Inflammatory macrophage treated with lipopolysaccharide for 4 hours (primary cell): ENCODE results near the gene ACKR2.

ENCODE experiments used
- DNase-seq: peaks from one replicate; pipeline ENCODE4 v3.0.0-alpha.2; 2020

ACKR2 gene

DNA sequence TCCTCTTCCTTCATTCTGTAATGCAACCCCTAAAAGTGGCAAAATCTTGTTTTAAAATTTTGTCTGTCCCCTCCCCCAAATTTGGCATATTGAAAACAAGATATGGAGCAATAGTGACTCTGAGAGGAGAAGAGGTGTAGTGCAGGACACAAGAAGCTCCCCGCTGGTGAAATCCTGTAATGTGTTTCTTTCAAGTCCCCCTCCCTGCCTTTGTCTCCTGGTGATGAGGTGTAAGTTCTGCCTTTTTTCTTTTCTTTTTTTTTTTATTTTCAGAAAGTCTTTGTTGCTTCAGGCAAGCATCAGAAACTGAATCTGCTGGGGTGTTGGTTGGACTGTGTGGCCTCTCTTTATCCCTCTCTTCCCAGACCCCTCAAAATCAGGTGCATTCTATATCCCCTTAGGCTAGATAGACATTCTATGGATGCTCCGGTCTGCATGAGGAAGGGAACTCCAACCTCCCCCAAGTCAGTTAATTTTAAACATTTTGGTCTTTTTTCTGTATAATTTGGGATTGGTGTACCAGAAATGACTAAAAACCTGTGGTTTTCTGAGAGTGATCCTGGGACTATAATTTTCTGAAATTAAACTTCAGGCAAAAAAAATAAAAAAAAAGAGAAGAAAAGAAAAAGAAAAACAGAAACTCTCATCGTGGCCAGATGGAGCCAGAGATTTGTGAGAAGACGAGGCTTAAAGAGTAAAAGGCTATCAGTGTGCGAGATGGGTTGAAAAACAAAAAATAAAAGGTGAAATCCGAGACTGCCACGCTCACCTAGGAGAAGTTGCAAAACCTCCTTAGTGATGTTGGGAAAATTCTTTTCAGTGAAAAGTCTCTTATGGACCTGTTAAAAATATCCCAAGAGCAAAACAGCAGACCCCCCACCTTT, 21.4 kb downstream of the ACKR2 start:
- DNase-seq: peak; percentile 10

DNA sequence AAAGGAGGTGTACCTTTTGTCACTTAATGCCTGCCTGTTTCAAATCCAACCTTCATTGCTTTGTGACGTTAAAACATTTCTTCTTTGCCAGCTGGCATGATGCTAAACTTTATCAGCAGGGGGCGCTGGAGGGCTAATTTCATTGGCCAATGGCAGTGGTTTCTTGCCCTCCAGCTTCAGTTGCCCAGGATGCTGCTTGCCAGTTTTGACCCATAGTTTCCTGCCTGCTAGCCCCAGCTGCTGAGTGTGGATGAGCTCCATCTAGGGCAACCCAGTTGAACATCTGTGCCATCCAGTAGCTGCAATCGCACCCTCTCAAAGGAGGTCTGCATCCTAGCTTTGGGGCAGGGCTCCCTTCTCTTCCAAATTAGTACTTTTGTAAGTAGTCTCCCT, 22.1 kb downstream of the ACKR2 start:
- peak; percentile 79 for DNase-seq

DNA sequence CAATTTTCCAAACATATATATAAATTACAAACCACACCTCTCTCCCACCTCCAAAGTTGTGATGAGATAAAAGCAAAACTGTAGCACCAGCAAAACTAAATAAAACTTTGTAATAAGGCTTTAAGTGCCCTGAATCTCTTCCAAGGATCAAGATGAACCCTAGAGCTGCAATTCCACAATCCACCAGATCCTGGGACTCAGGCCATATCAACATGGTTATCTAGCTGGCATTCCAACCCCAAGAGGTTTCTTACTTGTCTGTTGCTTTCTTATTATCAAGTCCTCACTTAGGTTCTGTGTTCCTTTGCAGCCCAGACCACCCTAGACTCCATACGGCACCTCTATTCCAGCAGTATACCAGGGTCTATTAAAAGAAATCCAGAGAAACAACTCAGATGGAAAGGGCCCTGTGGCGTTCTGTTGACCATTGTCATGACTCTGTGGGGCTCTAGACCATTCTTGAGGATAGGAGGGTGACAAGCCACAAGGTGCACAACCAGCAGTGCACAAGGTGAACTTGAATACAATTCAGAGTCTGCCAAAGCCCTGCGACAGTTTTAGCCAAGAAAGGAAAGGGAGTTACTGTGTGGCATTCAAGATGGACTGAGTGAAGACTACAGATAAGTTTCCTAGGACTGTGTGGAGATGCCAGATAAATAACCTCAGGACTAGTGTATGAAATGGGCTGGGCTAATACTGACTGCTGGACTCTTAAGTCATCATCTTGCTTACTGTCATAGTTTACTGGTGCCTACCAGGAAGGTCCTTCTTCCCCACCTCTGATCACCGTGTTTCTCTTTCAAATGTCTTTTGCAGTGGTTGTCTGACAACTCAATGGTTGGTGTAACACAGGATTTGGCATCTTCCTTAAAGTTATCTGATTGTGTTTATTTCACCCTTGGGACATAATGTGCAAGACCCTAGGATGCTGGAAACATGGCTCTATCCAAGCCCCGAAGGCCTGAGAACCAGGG, 27.2 kb downstream of the ACKR2 start:
- DNase-seq: no peak

DNA sequence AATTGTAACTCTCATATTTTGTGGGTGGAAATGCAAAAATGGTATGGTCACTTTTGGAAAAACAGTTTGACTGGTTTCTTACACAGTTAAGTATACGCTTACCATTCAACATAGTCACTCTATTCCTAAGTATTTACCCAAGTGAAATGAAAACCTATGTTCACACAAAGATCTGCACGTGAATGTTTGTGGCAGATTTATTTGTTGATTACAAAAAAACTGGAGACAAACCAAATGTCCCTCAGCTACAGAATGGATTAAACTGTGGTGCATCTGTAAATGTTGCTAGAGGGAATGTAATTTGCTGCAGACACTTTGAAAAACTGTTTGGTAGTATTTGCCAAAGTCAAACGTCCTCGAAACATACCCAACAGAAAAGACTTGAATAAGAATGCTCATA, 29.3 kb downstream of the ACKR2 start:
- DNase-seq: no peak

DNA sequence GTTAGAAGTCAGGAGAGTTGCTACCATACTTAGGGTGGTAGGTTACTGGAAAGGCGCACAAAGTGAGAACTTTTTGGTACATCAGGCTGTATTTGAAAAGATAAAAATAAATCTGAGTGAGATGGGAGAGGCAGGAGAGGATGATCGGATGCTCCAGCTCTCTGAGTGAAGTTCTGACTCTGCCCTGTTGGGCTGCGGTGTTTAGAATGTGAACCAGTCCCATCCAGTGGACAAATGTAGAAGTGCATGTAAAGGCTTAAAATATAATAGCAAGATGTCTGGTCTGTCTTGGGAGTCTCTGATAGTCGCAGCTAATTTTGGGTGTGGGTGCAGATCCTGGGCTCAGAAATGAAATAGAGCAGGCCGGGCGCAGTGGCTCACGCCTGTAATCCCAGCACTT, 30.4 kb downstream of the ACKR2 start:
- DNase-seq: peak; percentile 58

DNA sequence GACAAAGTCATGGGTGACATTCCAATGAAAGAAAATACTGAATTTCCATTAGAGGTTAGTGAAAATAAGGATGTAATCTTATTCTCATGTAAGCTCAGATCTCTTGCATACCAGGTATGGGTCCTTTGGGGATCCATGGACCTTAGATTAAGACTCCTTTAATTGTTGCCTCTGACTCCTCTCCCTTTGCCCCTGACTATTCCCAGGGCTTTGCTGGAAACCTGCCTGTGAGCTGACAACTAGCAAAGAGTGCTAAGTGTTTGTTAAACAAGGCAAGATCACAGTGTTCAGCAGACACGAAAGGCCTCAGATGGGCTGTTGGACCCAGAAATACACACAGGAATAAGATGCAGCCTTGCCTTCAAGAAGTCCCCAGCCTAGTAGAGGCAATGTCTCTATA, 32.1 kb downstream of the ACKR2 start:
- no peak for DNase-seq

DNA sequence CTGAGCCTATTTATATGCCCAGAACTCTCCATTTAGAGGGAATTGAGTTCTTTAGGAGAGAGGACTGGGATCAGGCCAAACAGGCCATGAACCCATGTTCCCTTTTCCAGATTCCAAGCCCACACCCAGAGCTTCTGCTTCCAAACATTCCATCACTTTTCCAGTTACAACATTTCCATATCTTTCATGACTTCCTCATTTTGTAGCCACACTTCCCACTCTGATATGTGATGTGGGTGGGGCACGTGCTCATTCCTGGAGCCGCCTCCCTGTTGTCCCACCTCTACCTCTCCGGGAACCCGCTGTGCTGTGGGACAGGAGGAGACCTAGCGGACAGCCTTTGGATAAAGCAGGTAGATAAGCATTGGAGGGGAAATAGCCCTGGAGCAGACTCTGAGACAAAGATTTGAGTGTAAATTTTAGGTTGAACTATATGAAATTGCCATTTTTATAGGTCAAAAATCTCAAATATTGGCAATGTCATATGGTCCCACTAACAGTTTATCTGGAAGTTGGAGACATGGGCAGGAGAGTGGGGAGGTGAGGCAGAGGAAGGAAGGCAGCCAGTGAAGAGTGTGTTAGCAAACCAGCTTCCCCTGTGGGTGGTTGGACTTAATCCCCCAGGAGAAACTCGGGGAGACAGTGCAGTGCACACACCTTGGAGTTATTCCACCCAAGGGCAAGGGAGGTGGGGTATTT, 34.6 kb downstream of the ACKR2 start:
- DNase-seq: no peak

DNA sequence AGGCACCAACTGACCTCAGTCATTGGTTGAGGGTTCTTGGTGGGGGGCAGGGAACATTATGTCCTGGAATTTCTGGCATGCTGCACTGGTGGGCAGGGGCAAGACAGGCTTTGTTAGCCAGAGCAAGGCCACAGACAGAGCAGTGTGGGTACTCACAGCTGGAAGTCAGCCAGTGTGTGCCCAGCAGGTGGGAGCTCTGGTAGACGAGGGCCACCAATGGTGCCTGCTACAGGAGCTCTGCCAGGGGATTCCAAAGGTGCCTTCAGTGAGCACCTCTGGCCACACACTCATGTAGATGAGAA, 35.1 kb downstream of the ACKR2 start:
- no peak for DNase-seq

DNA sequence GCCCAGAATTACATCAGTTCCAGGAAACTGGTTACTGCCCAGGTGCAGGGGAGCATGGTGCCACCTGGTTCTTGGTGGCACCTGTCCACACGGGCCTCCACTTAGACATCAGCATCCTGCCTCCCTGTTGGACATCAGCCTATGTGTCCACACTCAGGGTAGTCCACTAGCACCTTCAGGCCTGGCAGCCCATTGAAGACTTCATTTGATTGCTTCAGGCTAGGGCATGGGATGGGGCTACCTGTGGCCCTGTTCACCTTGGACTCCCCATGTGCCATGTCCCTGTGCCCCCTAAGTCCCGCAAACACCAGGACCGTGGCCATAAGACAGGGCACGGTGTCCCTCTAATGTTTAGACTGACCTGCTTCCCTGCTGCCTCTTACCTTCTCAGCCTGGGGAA, 35.6 kb downstream of the ACKR2 start:
- no peak for DNase-seq

DNA sequence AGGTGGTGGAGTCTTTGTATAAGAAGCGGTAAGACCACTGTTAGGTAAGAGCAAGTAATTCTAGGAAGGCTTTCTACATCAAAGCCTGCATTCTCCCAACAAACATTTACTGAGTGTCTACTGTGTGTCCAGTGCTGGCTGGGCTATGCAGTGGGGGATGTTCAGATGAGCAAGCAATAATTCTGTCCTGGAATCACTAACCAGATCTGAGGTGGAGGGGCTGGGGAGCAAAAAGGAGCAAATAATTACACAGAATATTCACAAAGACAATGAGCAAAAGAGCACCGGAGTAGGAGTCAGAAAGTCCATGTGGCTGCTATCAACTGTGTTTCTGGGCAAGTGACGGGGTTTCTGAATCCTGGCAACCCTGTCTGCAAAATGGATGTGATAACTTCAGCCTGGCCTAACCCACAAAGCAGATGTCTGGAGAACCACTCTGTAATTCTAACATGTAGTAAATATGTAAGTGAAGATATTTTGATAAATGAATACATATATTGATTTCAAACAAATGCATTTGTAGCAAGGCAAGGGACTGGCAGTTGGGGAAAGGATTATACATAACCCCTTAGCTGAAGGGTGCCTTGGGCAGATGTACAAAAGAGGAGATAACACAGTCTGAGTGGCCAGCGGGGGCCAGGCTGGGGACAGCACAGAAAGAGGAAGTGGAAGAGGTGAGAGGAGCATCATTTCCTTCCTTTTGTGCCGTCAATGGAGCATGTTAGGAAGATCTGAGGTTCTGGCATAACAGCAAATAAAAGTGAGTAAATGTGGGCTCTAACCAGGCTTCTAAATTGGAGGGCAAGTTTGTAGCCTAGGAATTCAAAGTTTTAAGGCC, 37.7 kb downstream of the ACKR2 start:
- peak; percentile 66 for DNase-seq

DNA sequence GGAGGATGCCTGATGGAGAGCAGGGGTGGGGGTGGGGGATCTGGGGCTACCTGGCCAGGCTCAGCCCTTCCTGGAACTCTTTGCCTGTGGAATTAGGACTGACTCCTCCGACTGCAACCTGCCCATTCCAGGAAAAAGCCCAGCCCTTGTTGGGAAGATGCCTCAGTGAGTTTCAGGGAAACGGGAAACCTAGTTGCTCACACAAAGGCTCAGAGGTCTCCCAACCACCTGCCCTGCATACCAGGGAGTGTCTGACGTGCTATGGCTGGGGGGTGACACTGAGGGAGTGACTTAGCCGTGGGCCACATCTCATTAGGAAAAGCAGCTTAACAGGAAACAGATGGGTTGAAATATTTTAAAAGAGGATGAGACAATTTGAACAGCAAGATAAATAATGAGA, 38.5 kb downstream of the ACKR2 start:
- DNase-seq: no peak

DNA sequence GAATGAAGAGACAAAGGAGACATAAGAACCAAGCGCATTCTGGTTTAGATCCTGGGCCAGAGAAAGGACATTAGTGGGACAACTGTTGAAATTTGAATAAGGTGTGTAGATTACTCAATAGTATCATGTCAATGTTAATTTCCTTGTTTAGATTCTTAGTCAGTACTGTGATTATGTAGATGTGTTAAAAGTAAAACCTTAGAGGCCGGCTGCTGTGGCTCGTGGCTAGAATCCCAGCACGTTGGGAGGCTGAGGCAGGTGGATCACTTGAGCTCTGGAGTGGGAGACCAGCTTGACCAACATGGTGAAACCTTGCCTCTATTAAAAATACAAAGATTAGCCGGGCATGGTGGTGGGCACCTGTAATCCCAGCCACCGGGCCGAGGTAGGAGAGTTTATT, 39.8 kb downstream of the ACKR2 start:
- no peak for DNase-seq

DNA sequence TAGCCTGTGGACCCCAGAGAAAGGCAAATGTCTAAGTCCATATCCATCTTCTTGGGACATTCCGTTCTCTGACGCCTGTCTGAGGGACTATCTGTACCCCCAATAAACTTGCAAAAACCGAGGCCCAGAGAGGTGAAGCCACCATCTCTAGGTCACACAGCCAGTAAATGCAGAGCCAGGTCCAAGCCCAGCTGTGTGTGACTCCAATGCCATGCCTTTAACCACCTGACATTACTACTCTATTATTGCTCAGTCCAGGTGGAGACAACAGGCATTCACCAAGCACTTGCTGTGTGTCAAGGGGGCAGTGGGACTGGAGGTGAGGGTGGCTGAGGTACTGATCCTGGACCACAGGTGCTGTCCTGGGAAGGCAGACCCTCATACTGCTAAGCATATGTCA, 41.0 kb downstream of the ACKR2 start:
- no peak for DNase-seq

DNA sequence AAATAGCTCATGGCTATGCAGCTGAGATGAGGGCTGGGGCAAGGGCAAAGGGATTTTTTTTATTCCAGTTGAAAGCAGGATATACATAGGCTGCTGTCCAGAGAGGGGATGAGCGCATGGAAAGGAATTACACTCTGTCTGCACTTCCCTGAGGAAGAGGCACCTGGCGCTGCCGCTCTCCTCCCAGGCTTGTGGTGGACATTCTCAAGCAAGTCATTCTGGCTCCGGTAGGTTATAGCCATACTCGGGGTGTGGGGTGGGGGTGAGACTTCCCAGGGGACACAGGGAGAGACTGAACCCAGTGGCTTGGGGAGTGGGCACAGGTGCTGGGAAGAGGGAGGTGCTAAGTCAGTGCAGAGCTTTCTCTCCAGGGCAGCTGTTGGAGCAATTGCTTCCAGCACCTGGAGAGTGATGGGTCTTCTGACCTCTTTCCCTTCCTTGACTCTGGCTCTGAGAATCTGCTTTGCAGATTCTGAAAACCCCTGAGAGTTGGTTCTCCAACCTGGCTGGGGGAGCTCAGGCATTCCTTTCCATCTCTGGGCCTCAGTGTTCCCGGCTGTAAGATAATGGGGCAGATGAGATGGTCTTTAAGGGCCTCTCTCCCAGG, 42.1 kb downstream of the ACKR2 start:
- no peak for DNase-seq

DNA sequence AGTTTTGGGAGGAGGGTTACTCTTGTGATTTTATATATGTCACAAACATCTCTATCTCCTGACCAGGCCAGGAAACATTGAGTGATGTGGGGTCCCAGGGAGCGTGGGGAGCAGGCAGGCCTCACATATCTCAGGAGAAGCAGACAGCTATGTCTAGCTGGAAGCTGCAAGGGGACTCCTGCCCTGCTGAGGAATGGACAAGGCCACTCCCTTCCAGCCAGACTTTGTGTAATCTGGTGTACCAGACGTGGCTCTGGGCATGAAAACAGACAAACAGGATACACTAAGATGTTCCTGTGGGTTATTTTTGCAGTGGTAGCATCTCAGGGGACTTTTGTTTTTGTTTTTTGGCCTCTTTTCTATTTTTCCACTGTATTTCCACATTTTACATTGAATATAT, 43.2 kb downstream of the ACKR2 start:
- DNase-seq: no peak

DNA sequence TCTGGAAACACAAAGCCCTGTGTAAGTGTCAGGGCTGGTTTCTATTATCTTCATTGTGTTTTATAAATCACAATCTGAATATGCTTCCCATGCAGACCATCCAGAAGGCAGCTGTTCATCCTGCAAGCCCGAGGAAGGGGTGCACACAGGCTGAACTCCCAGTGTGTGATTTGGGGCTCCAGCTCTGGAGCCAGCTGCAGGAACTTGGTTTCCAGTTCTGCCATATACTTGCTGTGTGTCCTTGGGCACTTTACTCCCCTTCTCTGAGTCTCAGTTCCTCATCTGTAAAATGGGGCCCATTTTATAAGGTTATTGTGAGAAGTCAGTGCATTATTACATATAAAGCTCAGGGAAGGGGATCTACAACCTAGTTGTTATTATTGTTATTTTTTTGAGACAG, 43.8 kb downstream of the ACKR2 start:
- DNase-seq: no peak

DNA sequence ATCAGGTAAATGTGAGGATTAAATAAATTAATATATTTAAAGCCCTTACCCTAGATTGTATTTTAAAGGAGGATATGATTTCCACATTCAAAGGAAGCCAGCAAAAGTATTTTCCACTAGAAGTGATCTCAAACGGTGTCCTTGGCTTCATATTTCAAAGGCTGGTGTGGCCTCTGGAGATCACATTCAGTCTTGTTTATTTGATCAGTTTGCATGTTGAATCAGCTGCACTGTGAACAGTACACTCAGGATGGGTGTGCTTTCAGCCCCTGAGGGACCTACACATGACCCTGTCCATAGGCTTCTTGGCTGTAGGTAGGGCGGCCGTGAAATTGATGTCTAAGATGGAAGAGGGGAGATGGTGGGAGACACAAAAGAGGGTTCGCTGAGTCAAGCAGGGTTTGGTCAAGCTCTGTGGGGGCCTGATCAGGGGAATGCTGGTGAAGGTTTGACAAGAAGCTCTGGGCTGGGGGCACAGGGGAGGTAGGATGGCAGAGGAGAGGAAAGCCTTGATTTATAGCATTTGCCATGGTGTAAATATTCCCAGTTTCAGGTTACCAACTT, 44.6 kb downstream of the ACKR2 start:
- DNase-seq: no peak

DNA sequence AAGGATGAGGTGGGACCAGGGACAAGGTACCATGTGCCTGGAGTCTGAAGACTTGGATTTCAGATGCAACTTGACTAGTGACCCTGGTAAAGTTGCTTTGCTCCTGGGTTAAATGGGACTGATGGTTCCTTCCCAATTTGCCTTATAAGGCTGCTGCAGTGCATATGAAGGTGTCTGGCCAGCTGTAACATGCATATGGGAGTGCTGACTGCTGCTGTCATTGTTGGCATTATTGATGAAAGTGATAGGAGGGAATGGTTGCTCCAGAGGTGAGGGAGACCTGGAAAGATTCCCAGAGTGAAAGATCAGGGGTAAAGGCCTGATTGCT, 45.9 kb downstream of the ACKR2 start:
- no peak for DNase-seq

DNA sequence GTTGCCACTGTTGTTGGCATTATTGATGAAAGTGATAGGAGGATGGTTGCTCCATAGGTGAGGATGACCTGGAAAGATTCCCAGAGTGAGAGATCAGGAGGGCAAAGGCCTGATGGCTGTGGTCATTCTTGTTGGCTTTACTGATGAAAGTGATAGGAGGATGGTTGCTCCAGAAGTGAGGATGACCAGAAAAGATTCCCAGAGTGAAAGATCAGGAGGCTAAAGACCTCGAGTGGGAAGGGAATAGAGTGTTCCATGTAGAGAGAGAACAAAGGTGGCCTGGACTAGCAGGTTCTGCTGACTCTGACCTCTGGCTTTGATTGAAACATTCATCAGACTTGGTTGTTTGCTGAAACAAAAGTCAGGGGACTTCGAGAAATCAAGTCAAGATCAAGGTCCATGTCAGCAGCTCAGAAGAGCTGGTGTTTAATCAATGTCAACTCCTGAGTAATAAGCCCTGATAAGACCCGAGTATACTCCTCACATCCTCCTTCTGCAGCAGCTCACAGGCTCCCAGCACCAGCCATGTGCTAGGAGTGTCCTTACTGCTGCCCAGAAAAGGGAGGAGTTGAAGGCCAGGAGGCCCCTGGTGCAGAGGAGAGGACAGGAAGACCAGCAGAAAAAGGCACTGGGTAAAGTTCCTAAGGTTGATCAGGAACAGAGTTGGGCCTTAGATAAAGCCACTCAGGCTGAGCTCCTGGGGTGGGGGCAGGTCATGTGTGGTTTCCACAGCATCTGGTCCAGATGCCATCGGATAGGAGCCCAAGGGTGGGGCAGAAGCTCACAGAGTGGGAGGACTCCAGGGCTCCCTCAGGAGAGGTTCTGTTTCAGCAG, 46.5 kb downstream of the ACKR2 start:
- no peak for DNase-seq

DNA sequence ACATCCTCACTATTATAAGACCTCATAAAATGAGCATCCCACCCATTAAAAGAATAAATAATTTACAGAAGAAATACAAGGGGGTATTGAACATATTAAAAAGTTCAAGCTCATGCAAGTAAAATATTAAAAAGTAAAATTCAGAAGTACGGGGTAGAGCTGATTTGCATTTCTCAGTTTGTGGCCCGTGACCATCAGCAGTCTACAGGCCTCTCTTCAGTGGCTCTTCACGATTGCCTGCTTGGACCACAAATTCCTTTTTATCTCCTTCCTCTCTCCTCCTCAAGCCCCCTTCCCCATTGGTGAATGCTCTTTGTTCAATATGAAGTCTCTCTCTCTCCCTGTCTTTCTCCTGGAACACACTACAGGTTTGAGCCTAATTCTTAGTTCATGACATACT, 47.3 kb downstream of the ACKR2 start:
- DNase-seq: no peak
